WTC11 (cell line): ENCODE measurements around the gene EYS.

Experiments
- ETV6 ChIP-seq: sonication (generic); formaldehyde crosslinking; IDR thresholded peaks from 2 replicates; pipeline ENCODE4 v1.8.1; 2022; ENCODE audit warnings: mild to moderate bottlenecking, missing genetic modification reagents
- FOXJ3 ChIP-seq: sonication (generic); formaldehyde crosslinking; IDR thresholded peaks from 2 replicates; pipeline ENCODE4 v1.9.0; 2021; ENCODE audit warnings: missing genetic modification reagents, mild to moderate bottlenecking, borderline replicate concordance
- GRHL2 ChIP-seq: fragments of 250-450 bp; sonication (Bioruptor Pico); IDR thresholded peaks from 2 replicates; pipeline ENCODE4 v1.8.0; 2022; ENCODE audit warnings: mild to moderate bottlenecking, moderate library complexity; ENCODE audit not compliant: insufficient replicate concordance, severe bottlenecking
- GTF2I ChIP-seq: fragments of 250-450 bp; sonication (Bioruptor Pico); conservative IDR thresholded peaks from 2 replicates; pipeline ENCODE4 v1.4.0; 2021; ENCODE audit warnings: mild to moderate bottlenecking
- KAT7 ChIP-seq: sonication (generic); formaldehyde crosslinking; IDR thresholded peaks from 2 replicates; pipeline ENCODE4 v1.8.1; 2023; ENCODE audit warnings: missing genetic modification reagents, mild to moderate bottlenecking, borderline replicate concordance
- MXD4 ChIP-seq: fragments of 250-450 bp; sonication (Bioruptor Pico); IDR thresholded peaks from 2 replicates; pipeline ENCODE4 v1.8.0; 2021; ENCODE audit warnings: mild to moderate bottlenecking, moderate library complexity, borderline replicate concordance
- NR2C2 ChIP-seq: sonication (generic); formaldehyde crosslinking; IDR thresholded peaks from 2 replicates; pipeline ENCODE4 v1.8.0; 2022; ENCODE audit warnings: mild to moderate bottlenecking, missing genetic modification reagents
- TCF7 ChIP-seq: sonication (generic); formaldehyde crosslinking; IDR thresholded peaks from 2 replicates; pipeline ENCODE4 v1.8.0; 2022; ENCODE audit warnings: mild to moderate bottlenecking, low read depth, missing genetic modification reagents, moderate library complexity
- TF ChIP-seq, protein P1 (sequence below): sonication (generic); formaldehyde crosslinking; IDR thresholded peaks from 2 replicates; pipeline ENCODE4 v1.8.1; 2022; ENCODE audit warnings: low read depth, mild to moderate bottlenecking, moderate library complexity, missing genetic modification reagents, borderline replicate concordance
- TF ChIP-seq, protein P2 (sequence below): fragments of 200-600 bp; IDR thresholded peaks from 2 replicates; pipeline ENCODE4 v1.8.0; 2022; ENCODE audit warnings: antibody characterized with exemption
- TF ChIP-seq, protein P3 (sequence below): sonication (generic); formaldehyde crosslinking; conservative IDR thresholded peaks from 2 replicates; pipeline ENCODE4 v1.8.1; 2023; ENCODE audit warnings: mild to moderate bottlenecking, low read depth, missing genetic modification reagents, moderate library complexity
- TF ChIP-seq, protein P4 (sequence below): sonication (generic); formaldehyde crosslinking; IDR thresholded peaks from 2 replicates; pipeline ENCODE4 v1.8.1; 2022; ENCODE audit warnings: low read depth, missing genetic modification reagents, borderline replicate concordance
- TF ChIP-seq, protein P5 (sequence below): sonication (generic); formaldehyde crosslinking; IDR thresholded peaks from 2 replicates; pipeline ENCODE4 v1.8.1; 2023; ENCODE audit warnings: mild to moderate bottlenecking, missing genetic modification reagents, moderate library complexity
- TF ChIP-seq, protein P6 (sequence below): sonication (generic); formaldehyde crosslinking; IDR thresholded peaks from 2 replicates; pipeline ENCODE4 v1.8.0; 2023; ENCODE audit warnings: missing genetic modification reagents

DNA sequence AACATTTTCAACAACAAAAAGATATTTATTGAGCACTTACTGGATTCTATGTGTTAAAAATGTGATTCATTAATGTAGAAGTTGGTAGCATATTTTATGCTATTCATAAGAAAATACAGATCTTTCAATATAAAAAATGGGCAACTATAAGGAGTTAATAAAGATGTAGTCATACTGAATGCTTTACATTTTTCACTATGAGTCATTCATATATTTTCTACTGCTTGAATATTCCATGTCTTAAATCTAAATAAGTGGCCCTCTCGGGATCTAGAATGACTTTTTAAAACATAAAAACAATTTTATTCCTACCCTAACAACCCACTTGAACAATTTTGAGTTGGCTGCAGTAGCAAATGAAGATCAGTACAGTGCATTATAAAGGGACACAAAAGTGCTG lies 1709.3 kb downstream of the EYS start:
- TF ChIP-seq, protein P1, sequence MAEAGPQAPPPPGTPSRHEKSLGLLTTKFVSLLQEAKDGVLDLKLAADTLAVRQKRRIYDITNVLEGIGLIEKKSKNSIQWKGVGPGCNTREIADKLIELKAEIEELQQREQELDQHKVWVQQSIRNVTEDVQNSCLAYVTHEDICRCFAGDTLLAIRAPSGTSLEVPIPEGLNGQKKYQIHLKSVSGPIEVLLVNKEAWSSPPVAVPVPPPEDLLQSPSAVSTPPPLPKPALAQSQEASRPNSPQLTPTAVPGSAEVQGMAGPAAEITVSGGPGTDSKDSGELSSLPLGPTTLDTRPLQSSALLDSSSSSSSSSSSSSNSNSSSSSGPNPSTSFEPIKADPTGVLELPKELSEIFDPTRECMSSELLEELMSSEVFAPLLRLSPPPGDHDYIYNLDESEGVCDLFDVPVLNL (CRISPR knock-in tag), result no peak
- TF ChIP-seq, protein P2, sequence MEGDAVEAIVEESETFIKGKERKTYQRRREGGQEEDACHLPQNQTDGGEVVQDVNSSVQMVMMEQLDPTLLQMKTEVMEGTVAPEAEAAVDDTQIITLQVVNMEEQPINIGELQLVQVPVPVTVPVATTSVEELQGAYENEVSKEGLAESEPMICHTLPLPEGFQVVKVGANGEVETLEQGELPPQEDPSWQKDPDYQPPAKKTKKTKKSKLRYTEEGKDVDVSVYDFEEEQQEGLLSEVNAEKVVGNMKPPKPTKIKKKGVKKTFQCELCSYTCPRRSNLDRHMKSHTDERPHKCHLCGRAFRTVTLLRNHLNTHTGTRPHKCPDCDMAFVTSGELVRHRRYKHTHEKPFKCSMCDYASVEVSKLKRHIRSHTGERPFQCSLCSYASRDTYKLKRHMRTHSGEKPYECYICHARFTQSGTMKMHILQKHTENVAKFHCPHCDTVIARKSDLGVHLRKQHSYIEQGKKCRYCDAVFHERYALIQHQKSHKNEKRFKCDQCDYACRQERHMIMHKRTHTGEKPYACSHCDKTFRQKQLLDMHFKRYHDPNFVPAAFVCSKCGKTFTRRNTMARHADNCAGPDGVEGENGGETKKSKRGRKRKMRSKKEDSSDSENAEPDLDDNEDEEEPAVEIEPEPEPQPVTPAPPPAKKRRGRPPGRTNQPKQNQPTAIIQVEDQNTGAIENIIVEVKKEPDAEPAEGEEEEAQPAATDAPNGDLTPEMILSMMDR, result no peak
- TF ChIP-seq KAT7 (no peak), TCF7 (CRISPR knock-in tag) (no peak), FOXJ3 (CRISPR knock-in tag) (no peak), GRHL2 (no peak), ETV6 (CRISPR knock-in tag) (no peak), GTF2I (CRISPR knock-in tag) (no peak), NR2C2 (CRISPR knock-in tag) (no peak), MXD4 (CRISPR knock-in tag) (no peak)
- TF ChIP-seq, protein P3, sequence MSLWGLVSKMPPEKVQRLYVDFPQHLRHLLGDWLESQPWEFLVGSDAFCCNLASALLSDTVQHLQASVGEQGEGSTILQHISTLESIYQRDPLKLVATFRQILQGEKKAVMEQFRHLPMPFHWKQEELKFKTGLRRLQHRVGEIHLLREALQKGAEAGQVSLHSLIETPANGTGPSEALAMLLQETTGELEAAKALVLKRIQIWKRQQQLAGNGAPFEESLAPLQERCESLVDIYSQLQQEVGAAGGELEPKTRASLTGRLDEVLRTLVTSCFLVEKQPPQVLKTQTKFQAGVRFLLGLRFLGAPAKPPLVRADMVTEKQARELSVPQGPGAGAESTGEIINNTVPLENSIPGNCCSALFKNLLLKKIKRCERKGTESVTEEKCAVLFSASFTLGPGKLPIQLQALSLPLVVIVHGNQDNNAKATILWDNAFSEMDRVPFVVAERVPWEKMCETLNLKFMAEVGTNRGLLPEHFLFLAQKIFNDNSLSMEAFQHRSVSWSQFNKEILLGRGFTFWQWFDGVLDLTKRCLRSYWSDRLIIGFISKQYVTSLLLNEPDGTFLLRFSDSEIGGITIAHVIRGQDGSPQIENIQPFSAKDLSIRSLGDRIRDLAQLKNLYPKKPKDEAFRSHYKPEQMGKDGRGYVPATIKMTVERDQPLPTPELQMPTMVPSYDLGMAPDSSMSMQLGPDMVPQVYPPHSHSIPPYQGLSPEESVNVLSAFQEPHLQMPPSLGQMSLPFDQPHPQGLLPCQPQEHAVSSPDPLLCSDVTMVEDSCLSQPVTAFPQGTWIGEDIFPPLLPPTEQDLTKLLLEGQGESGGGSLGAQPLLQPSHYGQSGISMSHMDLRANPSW (CRISPR knock-in tag), result no peak
- TF ChIP-seq, protein P4, sequence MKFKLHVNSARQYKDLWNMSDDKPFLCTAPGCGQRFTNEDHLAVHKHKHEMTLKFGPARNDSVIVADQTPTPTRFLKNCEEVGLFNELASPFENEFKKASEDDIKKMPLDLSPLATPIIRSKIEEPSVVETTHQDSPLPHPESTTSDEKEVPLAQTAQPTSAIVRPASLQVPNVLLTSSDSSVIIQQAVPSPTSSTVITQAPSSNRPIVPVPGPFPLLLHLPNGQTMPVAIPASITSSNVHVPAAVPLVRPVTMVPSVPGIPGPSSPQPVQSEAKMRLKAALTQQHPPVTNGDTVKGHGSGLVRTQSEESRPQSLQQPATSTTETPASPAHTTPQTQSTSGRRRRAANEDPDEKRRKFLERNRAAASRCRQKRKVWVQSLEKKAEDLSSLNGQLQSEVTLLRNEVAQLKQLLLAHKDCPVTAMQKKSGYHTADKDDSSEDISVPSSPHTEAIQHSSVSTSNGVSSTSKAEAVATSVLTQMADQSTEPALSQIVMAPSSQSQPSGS (CRISPR knock-in tag), result no peak
- TF ChIP-seq, protein P5, sequence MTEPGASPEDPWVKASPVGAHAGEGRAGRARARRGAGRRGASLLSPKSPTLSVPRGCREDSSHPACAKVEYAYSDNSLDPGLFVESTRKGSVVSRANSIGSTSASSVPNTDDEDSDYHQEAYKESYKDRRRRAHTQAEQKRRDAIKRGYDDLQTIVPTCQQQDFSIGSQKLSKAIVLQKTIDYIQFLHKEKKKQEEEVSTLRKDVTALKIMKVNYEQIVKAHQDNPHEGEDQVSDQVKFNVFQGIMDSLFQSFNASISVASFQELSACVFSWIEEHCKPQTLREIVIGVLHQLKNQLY (CRISPR knock-in tag), result no peak
- TF ChIP-seq, protein P6, sequence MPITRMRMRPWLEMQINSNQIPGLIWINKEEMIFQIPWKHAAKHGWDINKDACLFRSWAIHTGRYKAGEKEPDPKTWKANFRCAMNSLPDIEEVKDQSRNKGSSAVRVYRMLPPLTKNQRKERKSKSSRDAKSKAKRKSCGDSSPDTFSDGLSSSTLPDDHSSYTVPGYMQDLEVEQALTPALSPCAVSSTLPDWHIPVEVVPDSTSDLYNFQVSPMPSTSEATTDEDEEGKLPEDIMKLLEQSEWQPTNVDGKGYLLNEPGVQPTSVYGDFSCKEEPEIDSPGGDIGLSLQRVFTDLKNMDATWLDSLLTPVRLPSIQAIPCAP (CRISPR knock-in tag), result no peak
